PC-3 (cell line): ENCODE results near the gene SNRNP27. TPM values are rescaled to one million over a fixed set of nuclear protein-coding genes. Genes with fewer than 3 reads are reported as not detected.
A peak's percentile ranks its signal among the peaks of the same experiment; 100 is the strongest.

Experiments used
- ATAC-seq: fragments of 200-7000 bp; cut with Tn5 transposase; 2 replicates; pipeline ENCODE4 v1.9.1; 2020; ENCODE audit warnings: mild to moderate bottlenecking, moderate library complexity
- BruUV-seq: library from RNA; stranded (reverse); fragments of 400-500 nt; replicated peaks from 2 replicates; lab custom pipeline; 2021; lab: Mats Ljungman, UMichigan
- CTCF ChIA-PET: fragments of 300-600 bp; sonication (Branson Sonifier 250); formaldehyde crosslinking; loops from one replicate; lab custom pipeline; 2022; ENCODE audit warnings: antibody characterized with exemption; lab: Charles Lee
- POLR2A ChIA-PET: fragments of 300-600 bp; sonication (Branson Sonifier 250); formaldehyde crosslinking; loops from one replicate; lab custom pipeline; 2022; ENCODE audit warnings: antibody characterized with exemption; ENCODE audit not compliant: unreplicated experiment; lab: Charles Lee
- DNase-seq: peaks from one replicate; pipeline ENCODE4 v3.0.0-alpha.2; 2015
- H2AFZ ChIP-seq: fragments of 300-600 bp; sonication (generic); 2 replicates; pipeline ENCODE4 v1.6.0; 2016; ENCODE audit warnings: antibody characterized with exemption, low read length
- H3F3A ChIP-seq: fragments of 300-600 bp; sonication (generic); one replicate; pipeline ENCODE4 v1.6.0; 2017; ENCODE audit warnings: antibody characterized with exemption, low read length, control low read depth, mild to moderate bottlenecking; ENCODE audit not compliant: unreplicated experiment
- H3K27ac ChIP-seq: fragments of 300-600 bp; sonication (generic); 2 replicates; pipeline ENCODE4 v1.5.1; 2016; ENCODE audit warnings: mild to moderate bottlenecking, low read length
- H3K27me3 ChIP-seq: fragments of 300-600 bp; sonication (generic); 2 replicates; pipeline ENCODE4 v1.6.1; 2016; ENCODE audit warnings: low read length, mixed read lengths
- H3K36me3 ChIP-seq: fragments of 300-600 bp; sonication (generic); 2 replicates; pipeline ENCODE4 v1.6.1; 2016; ENCODE audit warnings: low read depth, mixed run types, low read length, mixed read lengths
- H3K4me1 ChIP-seq: fragments of 300-600 bp; sonication (generic); 2 replicates; pipeline ENCODE4 v1.5.1; 2016; ENCODE audit warnings: low read length; ENCODE audit not compliant: insufficient read depth
- H3K4me2 ChIP-seq: fragments of 300-600 bp; sonication (generic); 2 replicates; pipeline ENCODE4 v1.6.0; 2016; ENCODE audit warnings: low read length
- H3K4me3 ChIP-seq: fragments of 300-600 bp; sonication (generic); 2 replicates; pipeline ENCODE4 v1.5.1; 2016; ENCODE audit warnings: mild to moderate bottlenecking, low read length, mixed read lengths
- H3K79me2 ChIP-seq: fragments of 300-600 bp; sonication (generic); 2 replicates; pipeline ENCODE4 v1.6.1; 2017; ENCODE audit warnings: low read length, mixed read lengths
- H3K9ac ChIP-seq: fragments of 300-600 bp; sonication (generic); 2 replicates; pipeline ENCODE4 v1.6.0; 2016; ENCODE audit warnings: mild to moderate bottlenecking, low read length
- H3K9me2 ChIP-seq: fragments of 300-600 bp; sonication (generic); replicated peaks from 2 replicates; pipeline ENCODE4 v1.6.1; 2016; ENCODE audit warnings: mixed run types, low read length, mixed read lengths
- H3K9me3 ChIP-seq: fragments of 300-600 bp; sonication (generic); 2 replicates; pipeline ENCODE4 v1.6.1; 2016; ENCODE audit warnings: low read length, mixed read lengths
- H4K20me1 ChIP-seq: fragments of 300-600 bp; sonication (generic); 2 replicates; pipeline ENCODE4 v1.6.1; 2016; ENCODE audit warnings: low read length, mixed read lengths
- EZH2 ChIP-seq: fragments of 300-600 bp; sonication (generic); IDR thresholded peaks from one replicate; pipeline ENCODE4 v1.6.1; 2017; ENCODE audit warnings: antibody characterized with exemption, mild to moderate bottlenecking, low read length; ENCODE audit not compliant: unreplicated experiment
- EZH2phosphoT487 ChIP-seq: fragments of 300-600 bp; sonication (generic); IDR thresholded peaks from 2 replicates; pipeline ENCODE4 v1.6.1; 2018; ENCODE audit warnings: mild to moderate bottlenecking, antibody characterized with exemption, low read length, borderline replicate concordance
- intact Hi-C: fragments of 100-400 bp; cut with micrococcal nuclease; formaldehyde crosslinking; loops from 2 replicates; pipeline ENCODE4 v1.9.0; 2023
- total RNA-seq: library from RNA; depleted of rRNA; stranded (reverse); fragments of >200 nt; gene quantifications from 2 replicates; pipeline ENCODE4 v1.2.3, GENCODE V29; 2014
- TF ChIP-seq, protein P1 (sequence below): fragments of 300-600 bp; sonication (generic); conservative IDR thresholded peaks from 2 replicates; pipeline ENCODE4 v1.5.1; 2017; ENCODE audit warnings: antibody characterized with exemption, low read depth, mild to moderate bottlenecking, low read length

SNRNP27 gene
- total RNA-seq, 1 experiment from 2014 or later = 44.1 TPM

- H3F3A ChIP-seq = peaks cover 3% of the 10 kb centered on the region
- ATAC-seq = peak; percentile 77
Observed at GRCh38 chr2:69933839-69934613, 40.3 kb downstream of the SNRNP27 start.

GRCh38 chr2:69934614-69934908 lies 40.8 kb downstream of the SNRNP27 start:
- DNase-seq = no peak
- TF ChIP-seq EZH2 = no peak
- ATAC-seq = no peak
- H3K4me3 ChIP-seq = peak overlapping the region; percentile 12; the same call in 1 of the 2 replicates
- peaks cover 40% of the 10 kb centered on the region for H3K4me1 ChIP-seq
- no peaks in the 10 kb centered on the region for H3K9me3 ChIP-seq
- no TSS peak for BruUV-seq
- peak overlapping the region; percentile 93 for H3K27ac ChIP-seq
- H3K9ac ChIP-seq = peak overlapping the region; percentile 73
- ChIA-PET CTCF (no interaction called here), POLR2A (interaction anchor here (1.8 kb wide), 1 partner anchor 20 kb away, joined by 6 read pairs; no protein-coding TSS in a partner anchor)
- peak overlapping the region; percentile 77 for H3K4me2 ChIP-seq
- peaks cover 3% of the 10 kb centered on the region for H3F3A ChIP-seq
- no peaks in the 10 kb centered on the region for H3K27me3 ChIP-seq
- H3K9me2 ChIP-seq = no peaks in the 10 kb centered on the region
- H2AFZ ChIP-seq = no peak overlapping the region
- no peaks in the 10 kb centered on the region for H3K79me2 ChIP-seq
- H4K20me1 ChIP-seq = no peaks in the 10 kb centered on the region
- peaks cover 22% of the 10 kb centered on the region for H3K36me3 ChIP-seq
- intact Hi-C loops = loop anchor here (5.0 kb wide), 2 partner anchors 53 to 148 kb away; no protein-coding TSS in a partner anchor

More at GRCh38 chr2:69933839-69934613, 40.3 kb downstream of the SNRNP27 start:
- Histone ChIP-seq H3K4me2 (peak overlapping the region; percentile 77), H3K36me3 (peaks cover 20% of the 10 kb centered on the region), H2AFZ (no peak overlapping the region), H3K4me3 (peak overlapping the region; percentile 41), H3K9me2 (no peaks in the 10 kb centered on the region), H3K4me1 (peaks cover 40% of the 10 kb centered on the region), H3K79me2 (no peaks in the 10 kb centered on the region), H3K27me3 (no peaks in the 10 kb centered on the region), H3K9me3 (no peaks in the 10 kb centered on the region), H3K9ac (peak overlapping the region; percentile 73), H4K20me1 (no peaks in the 10 kb centered on the region), H3K27ac (peak overlapping the region; percentile 93)
- ChIA-PET POLR2A (interaction anchor here (0.8 to 1.8 kb wide), 2 partner anchors 18 to 20 kb away, joined by 5 to 6 read pairs; no protein-coding TSS in a partner anchor), CTCF (interaction anchor here (0.5 kb wide), 1 partner anchor 140 kb away, joined by 11 read pairs; no protein-coding TSS in a partner anchor)
- intact Hi-C loops = loop anchor here (5.0 kb wide), 2 partner anchors 53 to 148 kb away; no protein-coding TSS in a partner anchor
- TSS peak; percentile 84 for BruUV-seq
- DNase-seq = peak; percentile 86
- no peak for TF ChIP-seq EZH2phosphoT487
- no peak for TF ChIP-seq EZH2
- TF ChIP-seq, protein P1, sequence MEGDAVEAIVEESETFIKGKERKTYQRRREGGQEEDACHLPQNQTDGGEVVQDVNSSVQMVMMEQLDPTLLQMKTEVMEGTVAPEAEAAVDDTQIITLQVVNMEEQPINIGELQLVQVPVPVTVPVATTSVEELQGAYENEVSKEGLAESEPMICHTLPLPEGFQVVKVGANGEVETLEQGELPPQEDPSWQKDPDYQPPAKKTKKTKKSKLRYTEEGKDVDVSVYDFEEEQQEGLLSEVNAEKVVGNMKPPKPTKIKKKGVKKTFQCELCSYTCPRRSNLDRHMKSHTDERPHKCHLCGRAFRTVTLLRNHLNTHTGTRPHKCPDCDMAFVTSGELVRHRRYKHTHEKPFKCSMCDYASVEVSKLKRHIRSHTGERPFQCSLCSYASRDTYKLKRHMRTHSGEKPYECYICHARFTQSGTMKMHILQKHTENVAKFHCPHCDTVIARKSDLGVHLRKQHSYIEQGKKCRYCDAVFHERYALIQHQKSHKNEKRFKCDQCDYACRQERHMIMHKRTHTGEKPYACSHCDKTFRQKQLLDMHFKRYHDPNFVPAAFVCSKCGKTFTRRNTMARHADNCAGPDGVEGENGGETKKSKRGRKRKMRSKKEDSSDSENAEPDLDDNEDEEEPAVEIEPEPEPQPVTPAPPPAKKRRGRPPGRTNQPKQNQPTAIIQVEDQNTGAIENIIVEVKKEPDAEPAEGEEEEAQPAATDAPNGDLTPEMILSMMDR = no peak

GRCh38 chr2:69935011-69935410 lies 41.3 kb downstream of the SNRNP27 start:
- no peak for ATAC-seq
- intact Hi-C loops = no loop called here
- ChIA-PET POLR2A (no interaction called here), CTCF (no interaction called here)
- Histone ChIP-seq H3K36me3 (peaks cover 27% of the 10 kb centered on the region), H2AFZ (no peak overlapping the region), H3K4me3 (no peak overlapping the region), H3K27ac (peak overlapping the region; percentile 93), H3K4me2 (peak overlapping the region; percentile 77), H4K20me1 (no peaks in the 10 kb centered on the region), H3K9ac (peak overlapping the region; percentile 73; the same call in 1 of the 2 replicates), H3K27me3 (no peaks in the 10 kb centered on the region), H3K4me1 (peaks cover 40% of the 10 kb centered on the region), H3K9me3 (no peaks in the 10 kb centered on the region), H3F3A (peaks cover 3% of the 10 kb centered on the region), H3K79me2 (no peaks in the 10 kb centered on the region), H3K9me2 (no peaks in the 10 kb centered on the region)
- TF ChIP-seq EZH2phosphoT487 (no peak), EZH2 (no peak)
- TF ChIP-seq, protein P1 = no peak
- no peak for DNase-seq
- no TSS peak for BruUV-seq
